OCI-LY7 (cell line): ENCODE measurements around the gene ANKRD53.

Experiments
- EZH2phosphoT487 ChIP-seq: fragments of 200-600 bp; sonication (generic); IDR thresholded peaks from 2 replicates; pipeline ENCODE4 v1.6.1; 2018; ENCODE audit warnings: low read depth, borderline replicate concordance, mild to moderate bottlenecking, mixed run types, antibody characterized with exemption, low read length, moderate library complexity, mixed read lengths
- TF ChIP-seq, protein P1 (sequence below): fragments of 200-600 bp; sonication (generic); conservative IDR thresholded peaks from 2 replicates; pipeline ENCODE4 v1.5.1; 2014; ENCODE audit warnings: mild to moderate bottlenecking, antibody characterized with exemption, low read length, moderate library complexity, mixed read lengths

DNA sequence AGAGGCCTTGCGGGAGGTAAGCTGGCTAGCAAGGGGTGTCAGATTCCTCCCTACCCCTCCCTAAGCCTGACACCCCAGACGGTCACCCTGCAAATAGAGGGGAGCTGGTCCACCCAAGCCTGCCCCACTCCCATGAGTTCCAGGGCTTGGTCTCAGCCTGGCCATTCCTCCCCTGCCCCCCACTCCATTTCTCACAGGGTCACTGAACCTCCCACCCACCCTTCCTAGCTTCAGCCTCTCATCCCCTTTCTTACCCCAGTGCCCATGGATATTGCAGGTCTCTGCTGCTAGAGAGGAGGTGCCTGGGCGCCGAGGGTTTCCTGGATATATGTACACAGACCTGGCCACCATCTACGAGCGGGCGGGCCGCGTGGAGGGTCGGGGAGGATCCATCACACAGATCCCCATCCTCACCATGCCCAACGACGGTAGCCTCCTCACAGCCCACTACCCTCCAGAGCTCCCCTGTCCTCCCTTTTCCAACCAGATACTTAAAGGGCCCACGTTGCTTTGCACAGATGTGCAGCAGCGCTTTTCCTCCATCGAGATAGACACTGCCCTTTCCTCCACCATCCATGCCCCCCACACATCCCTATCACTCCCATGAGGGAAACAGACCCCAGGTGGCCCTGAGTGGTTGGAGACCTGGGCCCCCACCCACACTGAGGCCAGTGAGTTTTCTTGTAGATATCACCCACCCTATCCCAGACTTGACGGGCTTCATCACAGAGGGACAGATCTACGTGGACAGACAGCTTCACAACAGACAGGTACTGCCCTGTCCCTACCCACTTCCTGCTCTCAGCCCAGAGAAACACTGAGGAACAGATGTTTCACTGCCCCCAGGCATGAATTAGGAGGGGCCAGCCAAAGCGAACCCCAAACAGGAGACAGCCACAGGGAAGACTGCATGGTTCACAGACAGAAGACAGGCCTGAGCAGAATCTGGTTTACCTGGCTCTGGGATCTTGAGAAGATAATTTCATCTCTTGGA is 15.2 kb upstream of the ANKRD53 start:
- TF ChIP-seq, protein P1, sequence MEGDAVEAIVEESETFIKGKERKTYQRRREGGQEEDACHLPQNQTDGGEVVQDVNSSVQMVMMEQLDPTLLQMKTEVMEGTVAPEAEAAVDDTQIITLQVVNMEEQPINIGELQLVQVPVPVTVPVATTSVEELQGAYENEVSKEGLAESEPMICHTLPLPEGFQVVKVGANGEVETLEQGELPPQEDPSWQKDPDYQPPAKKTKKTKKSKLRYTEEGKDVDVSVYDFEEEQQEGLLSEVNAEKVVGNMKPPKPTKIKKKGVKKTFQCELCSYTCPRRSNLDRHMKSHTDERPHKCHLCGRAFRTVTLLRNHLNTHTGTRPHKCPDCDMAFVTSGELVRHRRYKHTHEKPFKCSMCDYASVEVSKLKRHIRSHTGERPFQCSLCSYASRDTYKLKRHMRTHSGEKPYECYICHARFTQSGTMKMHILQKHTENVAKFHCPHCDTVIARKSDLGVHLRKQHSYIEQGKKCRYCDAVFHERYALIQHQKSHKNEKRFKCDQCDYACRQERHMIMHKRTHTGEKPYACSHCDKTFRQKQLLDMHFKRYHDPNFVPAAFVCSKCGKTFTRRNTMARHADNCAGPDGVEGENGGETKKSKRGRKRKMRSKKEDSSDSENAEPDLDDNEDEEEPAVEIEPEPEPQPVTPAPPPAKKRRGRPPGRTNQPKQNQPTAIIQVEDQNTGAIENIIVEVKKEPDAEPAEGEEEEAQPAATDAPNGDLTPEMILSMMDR = no peak
- TF ChIP-seq EZH2phosphoT487 = no peak
